G401 (cell line): ENCODE data around the gene BCL11A. TPM values are rescaled to one million over a fixed set of nuclear protein-coding genes. Genes with fewer than 3 reads are reported as not detected.

ENCODE experiments used
- DNase-seq: peaks from one replicate; pipeline ENCODE4 v3.0.0-alpha.2; 2015; ENCODE audit warnings: low spot score
- in situ Hi-C: cut with HindIII; loops from 2 replicates; pipeline ENCODE4 v1.10.0; 2016; ENCODE audit warnings: low sequenced_read_pairs, mixed read lengths
- total RNA-seq: library from RNA; depleted of rRNA; stranded (reverse); fragments of >200 nt; shearing (Covaris generic); gene quantifications from 2 replicates; pipeline ENCODE4 v1.2.3, GENCODE V29; 2014; rRNA removed

Gene BCL11A
- total RNA-seq = 0.54 TPM in 1 of 2 replicates, not detected in the other

DNA sequence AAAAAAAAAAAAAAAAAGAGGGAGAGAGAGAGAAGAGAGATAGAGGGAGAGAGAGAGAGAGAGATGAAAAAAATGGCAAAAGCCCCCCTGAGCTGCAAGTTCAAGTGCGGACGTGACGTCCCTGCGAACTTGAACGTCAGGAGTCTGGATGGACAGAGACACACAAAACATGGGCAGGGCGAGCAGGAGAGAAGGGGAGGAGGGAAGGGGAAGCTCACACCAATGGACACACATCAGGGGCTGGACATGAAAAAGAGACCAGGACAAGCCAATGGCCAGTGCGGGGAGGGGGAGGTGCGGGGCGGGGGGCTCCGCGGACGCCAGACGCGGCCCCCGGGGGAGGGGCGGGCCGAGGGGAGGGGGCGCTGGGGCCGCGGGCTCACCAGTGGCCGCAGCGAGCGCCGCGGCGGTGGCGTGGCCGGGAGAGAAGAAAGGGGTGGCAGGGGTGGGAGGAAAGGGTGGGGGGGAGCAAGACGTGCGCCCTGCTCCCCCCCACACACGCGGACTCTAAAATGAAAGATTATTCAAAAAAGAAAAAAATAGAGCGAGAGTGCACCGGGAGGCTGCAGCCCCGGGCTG lies at the start of gene BCL11A:
Gene BCL11A, minus strand, starts transcription at position 160 of the 579 bp plus-strand sequence. CDS start 384 bp downstream, outside the sequence.
- in situ Hi-C loops = no loop called here

DNA sequence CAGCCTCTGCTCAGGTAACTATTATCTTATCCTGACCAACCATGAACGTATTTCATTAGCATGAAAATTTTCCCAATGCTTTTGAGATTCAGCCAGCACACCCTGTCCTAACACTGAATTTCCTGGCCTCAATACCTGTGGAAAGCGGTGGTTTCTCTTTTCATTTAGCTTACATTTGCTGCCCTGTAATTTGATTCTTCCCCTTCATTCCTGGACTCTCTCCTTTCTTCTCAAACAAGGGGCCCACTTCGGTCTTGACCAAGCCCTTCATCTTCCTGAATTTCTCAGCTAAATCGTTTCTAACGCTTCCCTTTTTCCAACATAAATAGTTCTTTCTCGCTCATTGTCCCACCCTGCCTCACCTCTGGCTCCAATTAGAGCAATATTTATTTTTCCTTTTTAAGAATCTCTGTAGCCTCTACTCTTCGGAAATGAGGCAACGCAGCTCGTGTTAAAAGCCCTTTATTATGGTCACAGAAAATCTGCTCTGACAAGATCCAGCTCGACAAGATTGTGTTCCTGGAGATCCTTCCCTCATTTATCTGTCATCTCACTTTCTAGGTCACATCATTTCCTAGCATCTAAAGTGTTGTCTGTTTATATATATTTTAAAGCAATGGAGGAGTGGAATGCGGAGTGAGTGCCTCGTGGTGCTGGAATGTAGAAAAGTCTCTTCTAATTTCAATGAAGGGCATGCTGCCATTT lies 49.5 kb upstream of the BCL11A start:
- in situ Hi-C loops = no loop called here
- DNase-seq = no peak

More for the DNA sequence above, at the start of gene BCL11A:
- DNase-seq = no peak

DNA sequence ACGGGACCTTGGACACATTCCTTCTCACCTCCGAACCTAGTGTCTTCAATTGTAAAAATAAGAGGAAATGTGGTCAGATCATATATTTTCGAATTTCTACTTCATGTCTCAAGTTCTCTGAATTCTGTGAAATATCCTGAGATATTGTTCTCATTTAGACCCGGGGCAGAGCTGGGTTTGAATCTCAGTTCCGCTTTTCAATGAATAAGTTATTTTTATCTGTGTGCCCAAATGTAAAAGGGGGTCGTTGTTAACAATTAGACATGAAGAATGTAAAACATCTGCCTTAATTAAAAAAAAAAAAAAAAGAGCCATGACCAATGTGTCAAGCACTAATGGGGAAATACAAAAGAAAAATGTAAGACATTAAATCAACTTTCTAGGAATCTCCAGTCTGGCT lies 48.9 kb upstream of the BCL11A start:
- no peak for DNase-seq
- in situ Hi-C loops = no loop called here

DNA sequence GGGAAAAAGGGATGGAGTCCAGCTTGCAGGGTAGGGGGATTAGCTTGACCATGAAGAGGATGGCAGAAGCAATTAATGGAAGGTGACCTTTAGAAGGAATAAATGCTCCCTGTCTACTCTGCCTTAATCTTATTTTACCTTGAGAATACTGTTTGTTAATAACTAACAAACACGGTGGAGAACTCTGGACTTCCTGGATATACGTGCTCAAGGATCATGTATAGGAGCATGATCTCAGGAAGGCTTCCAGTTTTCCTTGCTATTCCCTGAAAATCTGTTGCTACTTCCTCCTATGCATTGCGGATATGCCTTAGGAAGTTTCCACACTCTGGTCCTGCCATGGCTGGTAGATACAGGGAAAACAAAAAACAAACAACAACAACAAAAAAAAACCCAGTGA lies 44.8 kb upstream of the BCL11A start:
- in situ Hi-C loops = no loop called here
- DNase-seq = no peak

DNA sequence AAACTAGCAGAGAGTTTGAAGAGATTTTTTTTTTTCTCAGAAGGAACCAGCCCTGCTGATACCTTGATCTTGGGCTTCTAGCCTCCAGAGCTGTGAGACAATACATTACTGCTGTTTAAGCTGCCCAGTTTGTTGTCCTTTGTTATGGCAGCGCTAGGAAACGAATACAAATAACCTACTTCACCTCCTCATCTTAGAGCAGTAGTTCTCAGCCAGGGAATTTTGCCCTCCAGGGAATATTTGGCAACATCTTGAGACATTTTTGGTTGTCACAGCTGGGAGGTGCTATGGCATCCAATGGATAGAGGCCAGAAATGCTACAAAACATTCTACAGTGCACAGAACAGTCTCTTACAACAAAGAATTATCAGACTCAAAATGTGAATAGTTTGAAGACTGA lies 43.9 kb upstream of the BCL11A start:
- DNase-seq = no peak
- in situ Hi-C loops = no loop called here

DNA sequence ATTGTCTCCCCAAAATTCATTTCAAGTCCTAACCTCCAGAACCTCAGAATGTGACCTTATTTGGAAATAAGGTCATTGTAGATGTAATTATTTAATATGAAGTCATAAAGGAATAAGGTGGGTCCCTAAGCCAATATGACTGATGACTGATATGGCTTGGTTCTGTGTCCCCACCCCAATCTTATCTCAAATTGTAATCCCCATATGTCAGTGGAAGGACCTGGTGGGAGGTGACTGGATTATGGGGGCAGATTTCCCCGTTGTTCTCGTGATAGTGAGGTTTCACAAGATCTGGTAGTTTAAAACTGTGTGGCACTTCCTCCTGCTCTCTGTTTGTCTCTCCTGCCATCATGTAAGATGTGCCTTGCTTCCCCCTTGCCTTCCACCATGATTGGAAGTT lies 43.0 kb upstream of the BCL11A start:
- DNase-seq = no peak
- in situ Hi-C loops = no loop called here

DNA sequence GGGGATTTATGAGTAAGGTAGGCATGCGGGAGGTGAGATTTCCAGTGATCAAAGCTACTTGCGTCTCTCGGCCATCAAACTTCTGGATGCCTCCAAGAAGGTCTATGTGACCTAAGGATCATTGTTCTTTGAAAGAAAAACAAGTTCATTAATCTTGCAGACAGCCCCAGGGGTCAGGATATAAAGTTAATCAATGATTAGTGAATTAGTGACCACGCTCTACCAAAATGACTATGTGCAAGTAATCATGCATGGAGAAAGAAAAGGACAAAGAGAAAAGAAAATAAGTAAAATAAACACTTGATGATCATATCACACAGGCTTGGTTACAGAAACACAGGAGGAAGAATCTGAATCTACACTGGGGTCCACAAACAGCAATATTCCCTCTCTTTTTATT lies 42.5 kb upstream of the BCL11A start:
- in situ Hi-C loops = no loop called here
- DNase-seq = no peak

DNA sequence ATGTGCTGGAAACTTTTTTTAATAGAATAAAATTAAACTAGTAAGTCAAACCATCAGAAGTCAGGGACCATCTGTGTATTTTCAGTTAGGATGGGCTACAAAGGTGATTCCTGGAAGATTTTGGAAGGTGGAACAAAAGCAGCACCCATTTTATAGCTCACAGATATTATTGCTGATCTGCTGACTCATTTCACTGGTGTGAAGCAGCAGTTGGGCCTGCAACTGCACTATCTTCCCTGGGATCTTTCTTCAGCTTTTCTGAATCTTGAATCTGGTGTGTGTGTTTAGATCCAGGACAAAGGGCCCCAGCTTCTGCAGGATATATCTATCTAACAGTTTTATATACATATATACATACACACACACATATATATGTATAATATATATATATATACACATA lies 35.6 kb upstream of the BCL11A start:
- no peak for DNase-seq
- in situ Hi-C loops = no loop called here

- in situ Hi-C loops = no loop called here
- no peak for DNase-seq
Observed at GRCh38 chr2:60586081-60586480, 32.6 kb upstream of the BCL11A start.

GRCh38 chr2:60585276-60585675 lies 31.8 kb upstream of the BCL11A start:
- in situ Hi-C loops = no loop called here
- no peak for DNase-seq

DNA sequence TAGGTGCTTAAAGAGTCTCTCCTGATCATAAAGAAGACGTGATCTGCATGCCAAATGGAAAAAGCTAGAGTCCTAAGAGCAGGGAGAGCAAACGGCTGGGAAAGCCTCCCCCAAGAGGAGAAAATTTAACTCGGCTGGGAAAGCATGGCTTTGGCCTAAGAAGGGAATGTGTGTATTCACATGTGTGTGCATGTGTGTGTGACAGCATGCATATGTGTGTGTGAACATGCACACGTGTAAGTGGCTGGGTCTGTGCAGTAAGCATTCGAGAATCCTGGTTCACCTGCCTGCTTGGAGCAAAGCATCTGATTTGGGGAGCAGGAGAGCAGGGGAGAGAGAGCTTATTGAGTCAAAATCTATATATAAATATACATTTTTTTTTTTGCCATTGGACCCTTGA lies 30.1 kb upstream of the BCL11A start:
- no peak for DNase-seq
- in situ Hi-C loops = no loop called here

GRCh38 chr2:60581433-60582282 lies 28.2 kb upstream of the BCL11A start:
- in situ Hi-C loops = no loop called here
- peak; percentile 29 for DNase-seq

- in situ Hi-C loops = no loop called here
- no peak for DNase-seq
Observed at GRCh38 chr2:60577682-60578283, 24.3 kb upstream of the BCL11A start.

DNA sequence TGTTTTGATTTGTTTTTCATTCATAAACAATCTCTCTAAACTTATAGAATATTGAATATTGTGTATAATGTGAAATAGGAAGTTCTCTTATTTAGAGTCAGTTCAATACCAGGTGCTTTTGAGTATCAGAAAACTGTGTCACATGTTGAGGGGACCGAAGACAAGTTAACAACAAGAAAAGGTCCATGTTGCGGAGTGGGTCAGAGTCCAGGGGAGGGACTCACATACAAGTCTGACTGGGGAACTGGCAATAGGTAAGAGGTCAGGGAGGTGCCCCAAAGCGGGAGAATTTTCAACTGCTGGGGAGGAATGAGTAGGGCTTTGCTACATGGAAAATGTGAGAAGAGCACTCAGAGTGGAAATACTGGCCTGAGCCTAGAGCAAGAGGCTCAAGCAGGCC lies 19.8 kb upstream of the BCL11A start:
- in situ Hi-C loops = no loop called here
- no peak for DNase-seq

- in situ Hi-C loops = no loop called here
Observed at GRCh38 chr2:60570251-60570650, 16.8 kb upstream of the BCL11A start.

DNA sequence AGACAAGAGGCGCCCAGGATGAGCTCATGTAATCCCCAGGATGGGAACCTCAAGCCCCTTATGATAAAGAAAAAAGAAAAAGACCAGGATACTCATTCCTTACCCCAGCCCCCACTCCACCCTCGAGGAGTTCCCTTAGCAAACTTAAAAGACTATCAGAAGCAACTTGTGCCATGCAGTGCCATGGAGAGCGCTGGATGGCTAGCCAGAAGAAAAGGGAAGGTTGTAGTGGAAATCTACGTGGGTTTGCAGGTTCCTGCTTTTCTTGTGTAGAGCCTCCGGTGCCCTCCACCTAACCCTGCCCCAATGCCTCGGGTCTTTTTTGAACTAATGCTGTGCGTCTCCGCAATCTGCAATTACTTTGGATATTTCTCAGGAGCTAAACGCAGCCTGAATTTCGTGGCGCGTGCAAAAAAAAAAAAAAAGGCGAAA lies 16.2 kb upstream of the BCL11A start:
- DNase-seq = no peak

More at GRCh38 chr2:60570251-60570650, 16.8 kb upstream of the BCL11A start:
- DNase-seq = no peak

DNA sequence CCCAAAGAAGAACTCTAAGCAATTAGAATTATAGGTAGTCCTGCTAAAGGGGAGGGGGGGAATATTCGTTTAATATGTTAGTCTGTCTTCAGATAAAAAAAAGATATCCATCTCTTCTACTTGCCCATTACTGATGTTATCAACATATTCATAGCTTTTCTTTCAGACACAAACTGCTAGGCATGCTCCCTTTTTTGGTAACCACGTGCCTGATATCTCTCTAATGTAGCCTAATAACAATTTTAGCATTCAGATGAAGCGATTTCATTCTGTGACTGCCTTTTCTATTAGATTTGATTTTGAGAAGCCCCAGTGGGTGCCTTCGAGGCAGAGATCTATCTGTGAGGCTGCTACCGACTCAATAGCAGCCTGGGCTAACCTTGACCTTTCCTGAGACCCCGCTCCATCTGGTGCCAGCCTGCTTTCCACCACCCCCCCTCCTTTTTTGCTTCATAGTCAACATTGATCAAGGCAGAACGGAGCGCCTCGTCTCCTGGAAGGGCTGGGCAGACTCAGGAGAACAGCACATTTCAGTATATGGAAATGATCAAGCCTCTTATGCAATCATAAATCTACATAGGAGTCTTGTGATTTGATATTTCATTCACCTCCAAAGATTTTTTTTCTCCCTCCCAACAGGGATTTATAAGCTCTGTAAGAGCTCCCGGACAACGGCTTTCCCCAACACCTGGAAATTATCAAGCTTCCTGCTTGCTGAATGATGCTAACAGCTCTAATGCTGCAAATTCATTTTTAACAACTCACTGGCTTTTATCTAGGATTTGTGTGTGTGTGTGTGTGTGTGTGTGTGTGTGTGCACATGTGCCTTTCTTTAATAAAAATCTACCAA lies 14.7 kb upstream of the BCL11A start:
- no peak for DNase-seq
- in situ Hi-C loops = no loop called here

More for the DNA sequence above, 16.2 kb upstream of the BCL11A start:
- in situ Hi-C loops = no loop called here

- in situ Hi-C loops = no loop called here
- DNase-seq = no peak
Observed at GRCh38 chr2:60567096-60567495, 13.6 kb upstream of the BCL11A start.

GRCh38 chr2:60565472-60565871 lies 12.0 kb upstream of the BCL11A start:
- DNase-seq = no peak
- in situ Hi-C loops = no loop called here
